ENCODE data around the gene NFIB. TPM values are rescaled to one million over a fixed set of nuclear protein-coding genes. Genes with fewer than 3 reads are reported as not detected.

NFIB gene
- total and polyA plus RNA-seq, 2 of the 4 experiments (the other 2 are of a cell fraction): 1.4 to 2.0 TPM

GRCh38 chr9:14288433-14288832 is 25.5 kb downstream of the NFIB start:
- WGBS, 2 experiments (ENCODE audit: extremely low coverage in 2 of 2, insufficient read length in 1 of 2): no CpG with 5 or more reads among the region's 4 CpGs
- Histone ChIP-seq H2AK5ac (ENCODE audit: low read depth, low read length) (no peak overlapping the region), H4K8ac (ENCODE audit: low read depth in 2 of 2, low read length in 2 of 2) (no peak overlapping the region), H3K79me1 (ENCODE audit: low read depth in 1 of 2, low read length in 2 of 2) (no peaks in the 10 kb centered on the region), H3K9ac (ENCODE audit: low read depth, low read length) (no peak overlapping the region), H3K27ac (ENCODE audit: insufficient read depth, low read length) (no peak overlapping the region), H3K23ac (ENCODE audit: low read depth, low read length) (no peak overlapping the region), H2BK120ac (ENCODE audit: low read depth, low read length) (no peak overlapping the region), H3K4me2 (ENCODE audit: low read depth, low read length) (no peak overlapping the region), H3K56ac (ENCODE audit: extremely low read depth, insufficient read depth, low read length) (no peak overlapping the region), H3K4me1 (ENCODE audit: control insufficient read depth, insufficient read depth, low read length) (no peaks in the 10 kb centered on the region), H3K4ac (ENCODE audit: low read depth, low read length) (no peak overlapping the region), H3K27me3 (ENCODE audit: control insufficient read depth, insufficient read depth, low read length) (peaks cover 2% of the 10 kb centered on the region; the same call in 1 of the 2 replicates), H2AK9ac (replicated peaks; ENCODE audit: low read depth, low read length, poor library complexity) (no peak overlapping the region), H4K5ac (ENCODE audit: low read depth, low read length) (no peak overlapping the region), H2AFZ (replicated peaks; ENCODE audit: low read length, poor library complexity) (no peak overlapping the region), H4K91ac (ENCODE audit: insufficient read depth, low read depth, low read length) (no peak overlapping the region), H3K14ac (replicated peaks; ENCODE audit: low read depth, low read length) (no peak overlapping the region), H3K9me1 (ENCODE audit: insufficient read depth, low read length) (no peaks in the 10 kb centered on the region), H3K4me3 (ENCODE audit: insufficient read depth, low read depth, low read length) (no peak overlapping the region), H2BK5ac (ENCODE audit: low read depth, low read length, poor library complexity, severe bottlenecking) (no peak overlapping the region), H3K9me3 (ENCODE audit: control insufficient read depth, insufficient read depth, low read length) (no peaks in the 10 kb centered on the region), H2BK15ac (ENCODE audit: low read depth, low read length) (no peak overlapping the region), H4K20me1 (ENCODE audit: insufficient read depth, low read length) (no peaks in the 10 kb centered on the region), H3K18ac (ENCODE audit: low read depth, low read length) (no peak overlapping the region), H2BK20ac (ENCODE audit: low read depth, low read length) (no peak overlapping the region), H3K36me3 (ENCODE audit: control insufficient read depth, insufficient read depth, low read length) (no peaks in the 10 kb centered on the region)
- in situ Hi-C loops (cut with MboI; ENCODE audit: low sequenced_read_pairs) (no loop called here), intact Hi-C loops (cut with micrococcal nuclease) (no loop called here), dilution Hi-C loops (cut with HindIII; ENCODE audit: low sequenced_read_pairs, unreplicated experiment) (no loop called here)
- ChIA-PET POLR2A (ENCODE audit: unreplicated experiment) (no interaction called here), CTCF (interaction anchor here (0.6 kb wide), 1 partner anchor 26 kb away, joined by 3 read pairs; no protein-coding TSS in a partner anchor)
- no TSS peak for BruUV-seq (replicated peaks)
- TF ChIP-seq BHLHE40 (IDR thresholded peaks at IDR 0.05; ENCODE audit: low read depth, low read length): no peak
- no peak for TF ChIP-seq RAD21 (IDR thresholded peaks at IDR 0.05; ENCODE audit: low read length)
- TF ChIP-seq, protein P1, sequence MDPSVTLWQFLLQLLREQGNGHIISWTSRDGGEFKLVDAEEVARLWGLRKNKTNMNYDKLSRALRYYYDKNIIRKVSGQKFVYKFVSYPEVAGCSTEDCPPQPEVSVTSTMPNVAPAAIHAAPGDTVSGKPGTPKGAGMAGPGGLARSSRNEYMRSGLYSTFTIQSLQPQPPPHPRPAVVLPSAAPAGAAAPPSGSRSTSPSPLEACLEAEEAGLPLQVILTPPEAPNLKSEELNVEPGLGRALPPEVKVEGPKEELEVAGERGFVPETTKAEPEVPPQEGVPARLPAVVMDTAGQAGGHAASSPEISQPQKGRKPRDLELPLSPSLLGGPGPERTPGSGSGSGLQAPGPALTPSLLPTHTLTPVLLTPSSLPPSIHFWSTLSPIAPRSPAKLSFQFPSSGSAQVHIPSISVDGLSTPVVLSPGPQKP (IDR thresholded peaks at IDR 0.05; ENCODE audit: borderline replicate concordance, low read depth, low read length): no peak
- TF ChIP-seq MAFK (IDR thresholded peaks at IDR 0.05; ENCODE audit: low read depth, low read length): no peak
- no peak for TF ChIP-seq POLR2A (IDR thresholded peaks at IDR 0.05; ENCODE audit: low read depth, low read length)
- DNase-seq (no peak), ATAC-seq (ENCODE audit: low read depth) (no peak)
